GM21515 (cell line): ENCODE measurements around the gene APP.
"Not testable (repeated sequence)": the region's sequence is repeated elsewhere in the genome, so short reads cannot be mapped to it uniquely, and the experiment has no call there.

ENCODE experiments used
- ATAC-seq: cut with Tn5 transposase; IDR thresholded peaks from one replicate; pipeline ENCODE4 v1.9.1; 2021; ENCODE audit not compliant: unreplicated experiment

APP gene

DNA sequence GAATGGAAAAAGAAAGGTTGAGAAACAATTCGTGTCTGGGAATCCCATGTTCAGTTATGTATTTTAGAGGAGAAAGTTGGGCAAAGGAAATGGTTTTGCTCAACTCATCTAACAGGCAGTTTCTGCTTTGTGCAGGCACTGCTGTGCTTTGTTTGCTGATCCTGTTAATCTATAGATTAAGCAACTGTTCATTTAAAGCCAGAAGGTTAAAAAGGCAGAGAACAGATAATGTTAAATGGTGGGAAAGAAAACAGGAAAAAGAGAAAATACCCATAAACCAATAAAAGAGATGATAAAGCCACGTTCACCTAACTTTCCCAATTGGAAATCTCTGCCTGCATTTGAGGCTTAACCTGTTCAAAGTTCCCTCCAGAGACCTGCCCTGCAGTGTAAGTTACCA, 70.0 kb downstream of the APP start:
- no peak for ATAC-seq

DNA sequence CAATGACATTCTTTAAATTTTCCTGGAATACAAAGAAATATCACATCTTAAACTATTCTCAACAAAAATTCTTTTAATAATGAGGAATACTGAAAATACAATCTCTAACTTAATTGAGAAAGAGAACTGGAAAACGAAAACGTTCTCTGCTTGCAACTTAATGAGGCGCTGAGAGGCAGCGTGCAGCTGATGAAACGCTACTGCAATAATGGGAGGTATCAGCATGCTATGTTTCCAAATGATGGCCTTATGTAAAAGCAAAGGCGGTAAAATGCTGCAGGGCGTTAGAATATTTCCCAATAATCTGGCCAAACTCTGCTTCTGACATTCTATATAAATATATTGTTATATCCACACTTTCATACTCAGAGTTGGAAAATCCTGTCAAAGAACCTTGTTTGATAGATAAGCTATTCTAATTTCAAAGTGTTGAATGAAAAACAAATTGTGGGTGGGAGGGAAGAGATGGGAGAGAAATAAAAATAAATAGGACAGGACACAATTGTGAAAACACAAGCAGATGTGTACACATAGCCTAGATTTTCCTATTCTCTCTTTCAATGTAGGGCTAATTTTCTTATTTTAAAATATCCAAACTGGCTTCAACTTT, 70.9 kb downstream of the APP start:
- ATAC-seq = no peak

DNA sequence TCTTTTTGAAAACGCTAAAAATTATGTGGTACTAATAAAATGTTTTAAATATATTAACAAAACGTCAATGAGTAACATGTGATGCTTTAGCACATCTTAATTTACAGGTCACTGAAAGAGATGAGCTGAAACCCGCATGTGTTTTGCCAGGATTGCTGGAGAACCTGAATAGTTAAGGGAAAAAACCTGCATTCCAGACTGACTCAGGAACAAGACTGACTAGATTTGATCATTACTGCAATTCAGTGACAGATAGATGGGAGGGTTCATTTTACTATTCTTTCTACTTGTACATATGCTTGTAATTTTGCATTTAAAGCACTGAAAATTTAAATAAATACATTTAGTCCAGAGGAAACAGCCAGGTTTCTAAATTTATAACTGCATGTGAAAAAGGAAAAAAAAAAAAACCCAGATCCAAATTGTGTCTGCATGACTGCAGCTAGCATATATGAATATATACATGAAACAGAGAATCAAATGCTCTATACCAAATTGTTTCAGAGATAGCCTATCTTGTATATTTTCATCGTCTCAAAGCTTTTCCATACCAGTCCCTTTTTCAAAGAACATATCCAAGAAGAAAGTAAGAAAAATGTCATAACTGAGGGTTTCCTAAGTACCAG, 71.7 kb downstream of the APP start:
- ATAC-seq = no peak

DNA sequence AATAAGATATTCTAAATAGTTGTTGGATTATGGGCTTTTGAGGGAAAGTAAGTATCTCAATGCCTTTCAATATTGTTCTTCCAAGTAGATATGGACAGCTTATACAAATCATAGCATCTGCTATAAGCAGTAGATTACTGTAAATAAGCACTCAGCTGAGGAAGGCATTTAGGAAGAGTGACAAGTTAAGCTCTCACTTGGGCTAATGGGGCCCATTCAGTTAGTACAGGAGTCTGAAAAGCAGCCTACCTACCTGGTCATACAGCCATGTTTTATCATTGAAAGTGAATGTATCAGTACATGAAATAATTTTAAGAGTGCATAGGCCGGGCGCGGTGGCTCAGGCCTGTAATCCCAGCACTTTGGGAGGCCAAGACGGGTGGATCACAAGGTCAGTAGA, 73.1 kb downstream of the APP start:
- no peak for ATAC-seq

DNA sequence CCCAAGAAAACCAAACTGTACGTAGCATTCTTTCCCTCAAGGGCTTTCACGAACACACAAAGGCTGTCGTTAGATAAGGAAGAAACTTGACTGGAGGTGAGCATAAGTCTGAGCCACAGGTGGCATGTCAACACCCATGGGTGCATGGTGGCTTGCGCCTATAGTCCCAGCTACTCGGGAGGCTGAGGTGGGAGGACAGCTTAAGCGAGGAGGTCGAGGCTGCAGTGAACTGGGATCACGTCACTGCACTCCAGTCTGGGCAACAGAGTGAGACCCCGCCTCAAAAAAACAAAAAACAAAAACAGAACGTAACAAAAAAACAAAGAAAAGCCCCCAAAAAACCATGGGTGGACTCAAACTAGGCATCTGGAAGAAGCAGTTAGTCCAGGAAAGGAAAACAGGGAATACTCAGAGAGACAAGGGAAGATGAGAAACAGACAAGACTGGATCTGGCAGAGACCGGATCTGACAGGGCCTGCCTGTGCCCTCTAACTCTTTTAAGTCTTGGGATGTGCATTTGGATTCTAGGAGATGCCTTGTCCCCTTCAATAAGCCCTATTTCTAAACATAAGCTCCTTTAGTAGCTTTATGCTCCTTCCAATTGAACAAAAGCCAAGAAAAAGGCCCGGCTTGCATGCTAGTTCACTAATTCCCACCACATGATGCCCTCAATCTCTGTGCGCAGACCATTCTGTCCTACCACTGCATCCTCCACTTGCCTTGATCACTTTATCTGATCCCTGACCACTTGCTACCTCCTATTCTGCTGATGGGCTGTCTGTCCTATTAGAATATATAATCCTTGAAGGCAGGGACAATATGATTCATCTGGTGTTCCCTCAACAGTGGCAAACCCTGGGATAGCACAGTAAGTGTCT, 73.8 kb downstream of the APP start:
- ATAC-seq = no peak

DNA sequence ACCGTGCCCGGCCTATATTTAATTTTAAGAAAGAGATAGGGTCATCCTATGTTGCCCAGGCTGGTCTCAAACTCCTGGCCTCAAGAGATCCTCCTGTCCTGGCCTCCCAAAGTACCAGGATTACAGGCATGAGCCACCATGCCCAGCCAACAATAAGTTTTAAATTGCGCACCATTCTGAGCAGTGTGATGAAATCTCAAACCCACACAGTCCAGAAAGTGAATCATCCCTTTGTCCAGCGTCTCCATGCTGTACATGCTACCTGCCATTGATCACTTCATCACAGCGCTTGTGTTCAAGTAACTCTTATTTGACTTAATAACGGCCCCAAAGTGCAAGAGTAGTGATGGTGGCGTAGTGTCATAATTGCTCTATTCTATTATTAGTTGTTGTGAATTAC, 75.4 kb downstream of the APP start:
- no peak for ATAC-seq

DNA sequence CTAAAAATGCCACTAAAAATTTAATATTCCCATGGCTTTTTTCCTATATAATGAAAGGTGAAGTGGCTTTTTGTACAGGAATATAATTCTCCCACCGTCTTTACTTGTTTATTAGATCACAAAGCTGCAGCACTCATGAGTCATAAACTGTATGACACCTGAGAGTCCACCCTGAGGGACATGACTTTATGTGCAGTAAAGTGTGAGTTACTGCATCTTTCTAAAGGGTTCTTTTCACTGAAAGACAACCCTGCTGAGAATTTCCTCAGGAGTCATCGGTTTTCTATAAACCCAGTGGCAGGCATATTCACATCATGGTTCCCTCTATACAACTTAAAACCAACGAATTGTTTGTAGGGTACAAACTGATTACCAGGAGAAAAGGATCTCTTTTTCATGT, 77.4 kb downstream of the APP start:
- no peak for ATAC-seq

DNA sequence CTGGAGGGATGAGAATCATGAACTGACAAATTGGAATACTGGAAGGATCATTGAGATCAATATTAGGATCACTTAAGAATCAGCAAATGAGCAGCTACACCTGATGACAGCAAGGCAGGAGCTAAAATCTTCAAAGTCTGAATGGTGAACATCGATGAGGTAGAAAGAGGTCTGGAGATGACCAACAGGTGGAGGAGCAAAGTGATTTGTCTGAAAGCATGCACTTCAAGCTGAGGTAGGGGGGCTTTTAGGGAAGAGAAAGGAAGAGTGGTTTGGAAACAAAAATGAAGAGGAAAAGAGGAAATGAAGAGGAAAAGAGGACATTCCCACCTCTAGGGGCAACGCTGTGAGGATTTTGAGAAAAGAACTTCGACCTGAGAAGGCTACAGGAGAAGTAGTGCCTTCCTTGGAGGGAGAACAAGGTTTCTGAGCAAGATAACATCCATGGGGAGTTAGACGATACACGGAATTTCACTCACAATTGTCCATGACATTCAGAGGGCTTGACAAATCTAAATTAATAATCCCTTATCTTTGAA, 79.0 kb downstream of the APP start:
- ATAC-seq = no peak

DNA sequence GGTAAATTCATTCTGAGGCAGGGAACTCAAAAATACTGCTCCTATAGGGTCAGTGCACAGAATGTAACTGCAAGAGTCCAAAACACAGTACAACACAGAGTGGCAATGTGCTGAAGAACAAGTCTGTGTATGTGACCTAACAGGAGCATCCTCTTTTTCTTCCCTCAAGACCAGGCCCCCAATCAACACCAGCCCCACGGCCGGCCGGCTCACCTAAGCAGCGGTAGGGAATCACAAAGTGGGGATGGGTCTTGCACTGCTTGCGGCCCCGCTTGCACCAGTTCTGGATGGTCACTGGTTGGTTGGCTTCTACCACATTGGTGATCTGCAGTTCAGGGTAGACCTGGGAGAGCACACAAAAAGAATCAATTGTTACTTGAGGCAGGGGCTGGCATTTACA, 80.8 kb downstream of the APP start:
- no peak for ATAC-seq

DNA sequence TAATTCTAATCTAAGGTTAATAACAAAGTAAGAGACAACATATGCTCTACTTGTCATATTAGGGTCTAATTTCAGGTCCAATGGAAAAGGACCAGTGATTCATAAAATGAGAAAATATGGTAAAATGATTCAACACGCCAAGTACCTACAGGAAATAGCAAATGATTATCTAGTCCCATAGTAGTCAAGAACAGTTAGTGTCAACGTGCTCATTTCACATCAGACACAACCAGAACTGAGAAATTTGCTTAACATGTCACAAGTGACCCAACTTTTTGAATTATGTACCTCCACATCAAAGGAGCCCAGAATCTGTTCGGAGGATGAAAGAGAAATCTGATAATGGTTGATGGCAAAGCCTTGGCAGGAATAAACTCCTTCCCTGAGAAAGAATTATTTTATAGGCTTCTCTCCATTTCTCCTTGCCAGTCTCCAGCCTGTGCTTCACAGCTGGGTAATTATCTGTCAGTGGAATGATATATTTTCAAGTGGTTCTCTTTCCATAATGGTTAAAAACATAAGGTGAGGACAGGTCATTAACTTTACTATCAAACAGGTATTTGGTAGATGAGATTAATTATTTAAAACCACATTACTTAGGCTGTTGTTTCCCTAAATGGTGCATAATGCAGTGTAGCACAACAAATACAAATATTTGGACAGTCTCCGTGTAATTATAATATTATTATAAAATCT, 83.2 kb downstream of the APP start:
- no peak for ATAC-seq

DNA sequence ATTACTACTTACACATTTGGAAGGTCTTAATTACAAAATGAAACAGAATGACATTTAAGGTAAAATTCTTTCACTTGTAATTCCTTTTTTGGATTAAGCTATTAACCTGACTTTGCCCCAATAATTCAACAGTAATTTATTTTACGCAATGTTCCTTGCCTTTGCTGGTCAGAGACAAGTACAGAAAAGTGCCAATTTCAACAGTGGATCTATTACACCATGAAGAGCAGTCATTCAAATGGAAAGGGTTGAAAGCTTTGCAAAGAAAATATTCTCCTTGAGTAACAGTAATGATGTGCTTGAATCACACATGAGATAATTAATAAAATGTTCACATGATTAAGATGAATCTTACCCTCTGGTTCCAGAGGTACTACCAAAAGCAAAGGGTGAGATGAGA, 84.7 kb downstream of the APP start:
- no peak for ATAC-seq

DNA sequence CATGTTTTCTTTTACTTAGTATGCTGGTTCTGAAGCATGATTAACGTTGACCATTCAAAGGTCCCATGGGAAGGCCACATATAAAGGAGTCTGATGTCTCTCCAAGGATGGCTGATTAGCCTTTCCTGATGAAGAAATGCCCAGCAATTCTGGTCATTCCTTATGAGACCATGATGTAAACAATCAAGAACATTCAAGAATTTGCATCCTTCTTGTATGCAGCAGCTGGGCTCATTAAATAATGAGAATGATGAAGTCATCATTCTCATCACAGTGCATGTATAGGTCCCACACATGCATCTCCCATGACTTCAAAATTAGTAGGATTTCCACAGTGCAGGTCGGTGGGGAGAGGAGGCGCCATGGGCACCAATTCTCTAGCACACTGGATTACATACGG, 85.4 kb downstream of the APP start:
- ATAC-seq = no peak

DNA sequence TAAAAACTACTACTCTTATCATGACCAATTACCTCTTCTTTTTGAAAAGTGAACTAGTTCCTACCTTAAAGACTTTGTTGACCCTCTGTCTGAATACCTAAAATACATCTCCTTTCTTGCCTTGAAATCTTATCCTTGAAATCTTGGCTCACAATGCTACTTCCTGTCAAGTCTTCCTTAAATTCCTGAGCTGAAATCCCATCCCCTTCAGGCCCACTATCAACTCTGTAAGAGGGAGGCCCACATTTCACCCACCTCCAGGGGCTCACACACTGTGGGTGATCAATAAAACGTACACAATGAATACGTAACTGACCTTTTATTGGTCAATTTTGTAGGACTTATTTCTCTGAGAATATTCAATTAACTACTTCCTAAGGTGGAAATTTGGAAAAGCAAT, 88.0 kb downstream of the APP start:
- no peak for ATAC-seq

DNA sequence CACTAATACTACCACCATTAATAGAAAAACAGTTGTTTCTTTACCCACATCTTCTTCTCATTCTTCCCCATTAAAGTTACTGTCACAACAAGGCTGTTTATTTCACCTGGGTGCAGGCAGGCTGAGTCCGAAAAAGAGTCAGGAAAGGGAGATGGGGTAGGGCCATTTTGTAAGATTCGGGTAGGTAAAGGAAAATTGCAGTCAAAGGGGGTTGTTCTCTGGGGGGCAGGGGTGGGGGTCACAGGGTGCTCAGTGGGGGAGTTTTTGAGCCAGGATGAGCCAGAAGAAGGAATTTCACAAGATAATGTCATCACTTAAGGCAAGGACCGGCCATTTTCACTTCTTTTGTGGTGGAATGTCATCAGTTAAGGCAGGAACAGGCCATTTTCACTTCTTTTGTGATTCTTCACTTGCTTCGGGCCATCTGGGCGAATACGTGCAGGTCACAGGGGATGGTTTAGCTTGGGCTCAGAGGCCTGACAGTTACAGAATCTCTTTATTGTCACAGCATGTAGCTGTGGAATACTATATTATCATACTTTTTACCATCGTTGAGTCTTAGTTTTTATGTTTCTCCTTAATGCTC, 89.3 kb downstream of the APP start:
- ATAC-seq = not testable (repeated sequence)

DNA sequence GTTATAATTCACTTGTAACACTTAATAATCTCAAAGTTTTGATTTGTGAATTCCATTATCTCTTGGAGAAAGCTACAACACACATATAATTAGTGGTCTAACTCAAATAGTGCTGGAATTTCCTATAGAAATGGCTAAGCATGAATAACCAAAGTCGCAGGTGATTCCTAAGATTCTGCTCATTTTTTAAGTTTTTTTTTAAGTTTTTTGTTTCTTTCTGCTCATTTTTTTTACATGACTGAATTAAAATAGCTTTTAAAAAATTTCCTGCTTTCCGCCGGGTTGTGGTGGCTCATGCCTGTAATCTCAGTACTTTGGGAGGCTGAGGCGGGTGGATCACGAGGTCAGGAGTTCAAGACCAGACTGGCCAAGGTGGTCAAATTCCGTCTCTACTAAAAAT, 90.4 kb downstream of the APP start:
- no peak for ATAC-seq

DNA sequence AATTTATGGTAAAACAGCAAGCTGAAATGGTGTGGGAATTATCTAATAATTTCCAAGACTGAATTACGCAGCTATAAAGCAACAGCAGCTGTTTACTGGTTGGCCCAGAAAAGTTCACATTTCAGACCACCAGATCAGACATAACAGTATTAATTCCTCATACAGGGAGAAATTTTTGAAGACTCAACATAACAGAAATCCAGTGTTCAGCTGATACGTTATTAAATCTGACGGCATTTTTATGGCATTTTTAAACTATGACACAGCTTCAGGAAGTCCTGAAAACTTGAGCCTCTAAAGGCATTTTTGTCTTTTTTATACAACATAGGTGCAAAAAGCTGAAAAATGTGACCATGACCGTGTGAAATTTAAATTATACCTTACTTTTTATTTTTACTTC, 91.2 kb downstream of the APP start:
- no peak for ATAC-seq

DNA sequence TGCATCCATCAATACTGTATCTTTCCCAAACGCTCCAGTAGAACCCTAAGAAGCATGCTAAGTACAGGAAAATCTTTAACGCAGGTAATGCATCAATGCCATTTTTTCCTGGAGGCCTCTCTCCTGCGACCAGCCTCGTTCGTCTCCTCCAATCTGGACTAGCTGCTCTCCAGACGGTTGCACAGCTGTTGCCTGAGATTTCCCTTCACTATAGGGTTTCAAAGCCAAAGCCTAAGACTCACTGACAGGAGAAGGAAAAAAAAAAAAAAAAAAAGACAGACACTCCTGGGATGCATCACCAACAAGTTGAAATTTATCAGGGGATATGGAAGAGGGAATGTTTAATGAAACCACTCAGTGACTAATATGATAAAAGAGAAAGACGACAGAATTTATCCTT, 93.0 kb downstream of the APP start:
- ATAC-seq = no peak

DNA sequence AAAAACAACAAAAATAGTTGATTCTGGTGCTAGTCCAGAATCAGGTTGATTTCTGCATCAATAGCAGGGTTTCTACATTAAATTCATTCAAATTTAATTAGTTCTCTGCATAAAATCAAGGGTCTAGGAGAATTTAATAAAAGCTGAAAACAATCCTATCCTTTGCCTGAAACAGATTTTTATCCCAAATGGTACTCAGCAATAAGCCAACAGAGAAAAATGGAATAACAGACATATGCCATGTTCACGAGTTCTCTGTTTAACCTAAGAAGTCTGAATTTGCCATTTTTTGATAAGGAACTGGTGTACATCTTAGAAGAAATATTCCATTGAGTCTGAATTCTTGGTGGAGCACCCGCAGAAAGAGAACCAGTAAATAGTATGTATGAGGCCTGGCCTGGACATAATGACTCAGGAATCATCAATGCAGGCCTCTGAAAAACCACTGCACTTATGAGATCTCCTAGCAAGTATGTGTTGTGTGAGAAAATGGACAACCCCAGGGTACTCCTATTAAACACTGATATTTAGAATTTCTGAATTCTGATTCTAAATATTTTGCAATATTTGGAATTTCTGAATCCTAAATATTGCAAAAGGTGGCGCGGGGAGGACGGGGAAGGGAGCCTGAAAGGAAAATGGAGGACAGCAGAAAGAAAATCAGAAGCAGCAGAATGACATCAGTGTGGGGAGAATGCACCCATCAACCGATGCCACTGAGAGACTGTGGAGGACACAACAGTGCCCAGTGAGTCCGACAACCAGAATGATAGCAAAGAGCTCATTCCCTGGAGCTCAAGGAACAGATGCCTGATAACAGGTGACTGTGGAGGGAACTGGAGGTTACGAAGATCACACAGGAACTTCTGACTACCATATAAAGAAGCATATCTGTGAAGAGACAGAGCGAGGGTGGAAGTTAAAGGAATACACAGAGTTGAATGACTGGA, 97.6 kb downstream of the APP start:
- no peak for ATAC-seq

DNA sequence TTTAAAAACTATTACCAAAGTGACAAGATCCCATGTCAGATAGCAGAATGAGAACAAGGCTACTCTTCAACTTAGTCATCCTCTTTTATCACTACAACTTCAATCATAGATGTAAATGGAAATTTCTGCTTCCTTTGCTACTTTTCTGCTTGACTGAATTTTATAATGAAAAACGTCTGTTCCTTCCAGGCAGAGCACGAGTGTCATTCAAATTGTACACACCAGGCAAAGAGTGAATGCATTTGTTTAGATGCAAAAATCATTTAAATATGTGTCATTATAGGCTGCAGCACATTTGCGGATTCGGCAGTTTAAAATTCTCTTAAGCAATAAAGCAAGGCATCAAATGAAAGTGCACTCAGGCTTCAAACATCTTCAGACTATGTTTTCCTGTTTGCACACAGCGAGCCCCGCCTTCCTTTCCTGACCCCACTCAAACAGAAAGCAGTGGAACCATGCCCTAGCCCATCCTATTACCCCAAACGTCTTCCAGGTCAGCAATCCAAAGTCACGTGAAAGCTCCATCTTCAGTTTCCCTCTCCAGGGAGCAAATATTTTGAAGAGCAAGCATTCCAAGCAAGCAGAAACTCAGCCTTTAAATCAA, 99.6 kb downstream of the APP start:
- no peak for ATAC-seq

DNA sequence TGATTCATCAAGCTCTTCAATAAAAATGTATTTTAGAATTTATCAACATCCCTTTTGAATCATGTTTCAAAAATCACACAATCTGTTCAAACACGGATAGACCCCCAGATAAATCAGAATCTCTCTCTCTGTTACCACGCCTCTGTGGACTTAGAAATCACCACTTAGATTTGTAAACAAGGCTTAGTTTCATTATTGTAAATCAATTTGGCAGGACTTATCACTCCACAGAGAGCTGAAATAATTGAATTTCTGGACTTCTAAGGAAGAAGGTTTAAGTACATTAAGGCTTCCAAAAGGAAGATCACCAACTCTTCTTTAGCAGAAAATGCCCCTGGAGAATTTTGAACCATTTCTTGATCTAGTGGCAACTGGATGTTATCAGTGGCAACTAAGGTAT, 100.4 kb downstream of the APP start:
- ATAC-seq = no peak
